SK-N-SH treated with all-trans-retinoic acid at 6 μM for 48 hours (cell line): ENCODE data around the gene ASCC3.

Source experiments
- ATAC-seq: fragments of 200-7000 bp; cut with Tn5 transposase; 3 replicates; pipeline ENCODE4 v1.9.1; 2020; ENCODE audit warnings: mild to moderate bottlenecking, moderate library complexity
- ARNTL ChIP-seq: fragments of 450-650 bp; formaldehyde crosslinking; IDR thresholded peaks from 2 replicates; pipeline ENCODE4 v1.5.0; 2020; ENCODE audit warnings: low read depth, mild to moderate bottlenecking, moderate library complexity, borderline replicate concordance
- BACH2 ChIP-seq: fragments of 250-450 bp; sonication (Bioruptor Pico); IDR thresholded peaks from 2 replicates; pipeline ENCODE4 v1.9.0; 2021; ENCODE audit warnings: mild to moderate bottlenecking, borderline replicate concordance
- CREB5 ChIP-seq: fragments of 250-450 bp; sonication (Bioruptor Pico); IDR thresholded peaks from 2 replicates; pipeline ENCODE4 v1.5.1; 2020; ENCODE audit warnings: low read depth, mild to moderate bottlenecking, moderate library complexity
- CSDC2 ChIP-seq: fragments of 250-450 bp; sonication (Bioruptor Pico); IDR thresholded peaks from 2 replicates; pipeline ENCODE4 v1.5.0; 2020; ENCODE audit warnings: mild to moderate bottlenecking, moderate library complexity
- CSRNP3 ChIP-seq: fragments of 250-450 bp; sonication (Bioruptor Pico); IDR thresholded peaks from 2 replicates; pipeline ENCODE4 v1.5.1; 2021; ENCODE audit warnings: mild to moderate bottlenecking, moderate library complexity
- OSR1 ChIP-seq: fragments of 250-450 bp; sonication (Bioruptor Pico); IDR thresholded peaks from 2 replicates; pipeline ENCODE4 v1.8.0; 2022; ENCODE audit warnings: moderate library complexity, mild to moderate bottlenecking, inconsistent platforms
- PATZ1 ChIP-seq: fragments of 250-450 bp; sonication (Bioruptor Pico); IDR thresholded peaks from 2 replicates; pipeline ENCODE4 v1.8.0; 2020; ENCODE audit warnings: mild to moderate bottlenecking, moderate library complexity, borderline replicate concordance
- POU6F1 ChIP-seq: fragments of 250-450 bp; sonication (Bioruptor Pico); IDR thresholded peaks from 2 replicates; pipeline ENCODE4 v1.8.0; 2021; ENCODE audit warnings: low read depth, mild to moderate bottlenecking, moderate library complexity, borderline replicate concordance
- PPARA ChIP-seq: fragments of 250-450 bp; sonication (Bioruptor Pico); IDR thresholded peaks from 2 replicates; pipeline ENCODE4 v1.5.0; 2020; ENCODE audit warnings: mild to moderate bottlenecking, borderline replicate concordance
- RARB ChIP-seq: fragments of 250-450 bp; sonication (Bioruptor Pico); IDR thresholded peaks from 2 replicates; pipeline ENCODE4 v1.8.0; 2021; ENCODE audit warnings: mild to moderate bottlenecking, moderate library complexity
- TCF4 ChIP-seq: fragments of 250-450 bp; sonication (Bioruptor Pico); IDR thresholded peaks from 2 replicates; pipeline ENCODE4 v1.8.0; 2021; ENCODE audit warnings: mild to moderate bottlenecking, moderate library complexity, borderline replicate concordance
- TOX ChIP-seq: fragments of 250-450 bp; sonication (Bioruptor Pico); IDR thresholded peaks from 2 replicates; pipeline ENCODE4 v1.8.0; 2021; ENCODE audit warnings: mild to moderate bottlenecking, moderate library complexity, borderline replicate concordance
- TSHZ2 ChIP-seq: fragments of 250-450 bp; sonication (Bioruptor Pico); IDR thresholded peaks from 2 replicates; pipeline ENCODE4 v1.5.0; 2020; ENCODE audit warnings: mild to moderate bottlenecking, moderate library complexity
- ZFP3 ChIP-seq: fragments of 250-450 bp; sonication (Bioruptor Pico); IDR thresholded peaks from 2 replicates; pipeline ENCODE4 v1.5.0; 2020; ENCODE audit warnings: mild to moderate bottlenecking, moderate library complexity
- ZFP30 ChIP-seq: fragments of 450-650 bp; formaldehyde crosslinking; IDR thresholded peaks from 2 replicates; pipeline ENCODE4 v1.5.0; 2022; ENCODE audit warnings: mild to moderate bottlenecking, moderate library complexity
- ZNF565 ChIP-seq: fragments of 450-650 bp; formaldehyde crosslinking; conservative IDR thresholded peaks from 2 replicates; pipeline ENCODE4 v1.5.0; 2020; ENCODE audit warnings: low read depth, mild to moderate bottlenecking, moderate library complexity
- ZNF70 ChIP-seq: fragments of 450-650 bp; formaldehyde crosslinking; IDR thresholded peaks from 2 replicates; pipeline ENCODE4 v1.5.0; 2020; ENCODE audit warnings: mild to moderate bottlenecking, moderate library complexity
- ZNF8 ChIP-seq: fragments of 450-650 bp; formaldehyde crosslinking; IDR thresholded peaks from 2 replicates; pipeline ENCODE4 v1.5.0; 2020; ENCODE audit warnings: mild to moderate bottlenecking, moderate library complexity

Gene ASCC3

GRCh38 chr6:100503043-100503705, 378.0 kb downstream of the ASCC3 start:
- no peak for ATAC-seq
- TF ChIP-seq TCF4 (CRISPR knock-in tag) (no peak), BACH2 (CRISPR knock-in tag) (no peak), RARB (no peak), ZFP30 (CRISPR knock-in tag) (no peak), PPARA (no peak)

GRCh38 chr6:100493206-100493888, 387.8 kb downstream of the ASCC3 start:
- TF ChIP-seq RARB = no peak
- ATAC-seq = no peak

GRCh38 chr6:100491952-100492670, 389.0 kb downstream of the ASCC3 start:
- no peak; the same call in 2 of the 3 replicates for ATAC-seq
- TF ChIP-seq ZNF8 (CRISPR knock-in tag) (no peak), BACH2 (CRISPR knock-in tag) (no peak), ZNF565 (CRISPR knock-in tag) (no peak), PATZ1 (CRISPR knock-in tag) (no peak), CREB5 (no peak), ZNF70 (CRISPR knock-in tag) (no peak), ARNTL (CRISPR knock-in tag) (no peak), OSR1 (CRISPR knock-in tag) (no peak), POU6F1 (CRISPR knock-in tag) (no peak), CSDC2 (CRISPR knock-in tag) (no peak), RARB (no peak), TOX (no peak)
- TF ChIP-seq, all 23 proteins: peak for 0

- TF ChIP-seq PPARA = no peak
- TF ChIP-seq OSR1 (CRISPR knock-in tag) = no peak
- TF ChIP-seq ZFP3 (CRISPR knock-in tag) = no peak
- TF ChIP-seq TSHZ2 (CRISPR knock-in tag) = no peak
- no peak for TF ChIP-seq CSRNP3
- no peak for TF ChIP-seq CREB5
- ATAC-seq = no peak
Measured at GRCh38 chr6:100490065-100490464, 391.1 kb downstream of the ASCC3 start.
